CD8-positive, alpha-beta memory T cell (primary cell): ENCODE results near the gene ETFBKMT. TPM values are rescaled to one million over a fixed set of nuclear protein-coding genes. Genes with fewer than 3 reads are reported as not detected.
A peak's percentile ranks its signal among the peaks of the same experiment; 100 is the strongest.

Experiments used
- CTCF ChIA-PET: fragments of 350-600 bp; sonication (Branson Sonifier 250); formaldehyde crosslinking; loops from one replicate; lab custom pipeline; 2021; ENCODE audit warnings: antibody characterized with exemption; lab: Charles Lee
- POLR2A ChIA-PET: fragments of 350-600 bp; sonication (Branson Sonifier 250); formaldehyde crosslinking; loops from one replicate; lab custom pipeline; 2021; ENCODE audit warnings: antibody characterized with exemption; lab: Charles Lee
- DNase-seq, 5 donors: peaks; one replicate each; pipeline versions ENCODE4 v3.0.0 to v3.0.0-alpha.2; 2020 to 2022; ENCODE audit warnings: mixed read lengths in 1 of 5
- H3K27ac ChIP-seq: one replicate; pipeline ENCODE4 v1.7.0; 2013; ENCODE audit warnings: low read depth, mild to moderate bottlenecking, low read length, moderate library complexity
- H3K27me3 ChIP-seq: 2 replicates; pipeline ENCODE4 v1.7.0; 2013; ENCODE audit warnings: low read length, mild to moderate bottlenecking; ENCODE audit not compliant: insufficient read depth, poor library complexity, severe bottlenecking
- H3K36me3 ChIP-seq: 2 replicates; pipeline ENCODE4 v1.7.0; 2013; ENCODE audit warnings: mild to moderate bottlenecking, low read length, moderate library complexity; ENCODE audit not compliant: insufficient read depth
- H3K4me1 ChIP-seq: 2 replicates; pipeline ENCODE4 v1.7.0; 2013; ENCODE audit warnings: mild to moderate bottlenecking, low read length, moderate library complexity; ENCODE audit not compliant: insufficient read depth
- H3K4me3 ChIP-seq: 2 replicates; pipeline ENCODE4 v1.7.0; 2013; ENCODE audit warnings: mild to moderate bottlenecking, low read length
- H3K9me3 ChIP-seq: 2 replicates; pipeline ENCODE4 v1.7.0; 2013; ENCODE audit warnings: mild to moderate bottlenecking, low read length
- H3K27ac Mint-ChIP-seq, 8 donors: one replicate each; pipeline ENCODE4 v1.8.0; 2020 to 2021; ENCODE audit warnings: mixed read lengths in 8 of 8, mild to moderate bottlenecking in 6 of 8, inconsistent platforms in 3 of 8, moderate library complexity in 3 of 8
- H3K27me3 Mint-ChIP-seq, 2 donors: one replicate each; pipeline ENCODE4 v1.8.0; 2020 to 2021; ENCODE audit warnings: mixed read lengths in 2 of 2, mild to moderate bottlenecking in 1 of 2, moderate library complexity in 1 of 2
- H3K36me3 Mint-ChIP-seq, 3 donors: one replicate each; pipeline ENCODE4 v1.8.0; 2020 to 2021; ENCODE audit warnings: mixed read lengths in 3 of 3, inconsistent platforms in 1 of 3, mild to moderate bottlenecking in 1 of 3
- H3K4me1 Mint-ChIP-seq, 3 donors: one replicate each; pipeline ENCODE4 v1.8.0; 2020 to 2021; ENCODE audit warnings: mixed read lengths in 3 of 3, inconsistent platforms in 1 of 3, mild to moderate bottlenecking in 1 of 3
- H3K4me3 Mint-ChIP-seq, 7 donors: one replicate each; pipeline ENCODE4 v1.8.0; 2020 to 2021; ENCODE audit warnings: mixed read lengths in 7 of 7, mild to moderate bottlenecking in 6 of 7, moderate library complexity in 4 of 7, inconsistent platforms in 2 of 7
- H3K9me3 Mint-ChIP-seq, 5 donors: one replicate each; pipeline ENCODE4 v1.8.0; 2020 to 2022; ENCODE audit warnings: mixed read lengths in 5 of 5, mild to moderate bottlenecking in 3 of 5, moderate library complexity in 2 of 5, inconsistent platforms in 1 of 5
- polyA plus RNA-seq: library from polyadenylated mRNA; unstranded; fragments of 300-500 nt; fragmentation: Illumina TruSeq; gene quantifications from one replicate; pipeline ENCODE4 v1.2.3, GENCODE V29; 2021
- total RNA-seq, 2 experiments: library from RNA; stranded (reverse); gene quantifications; one replicate each; pipeline ENCODE4 v1.2.3, GENCODE V29; 2021

ETFBKMT gene
- total and polyA plus RNA-seq, 3 experiments from 2014 or later = 0.85 to 1.4 (median 1.1) TPM

DNA sequence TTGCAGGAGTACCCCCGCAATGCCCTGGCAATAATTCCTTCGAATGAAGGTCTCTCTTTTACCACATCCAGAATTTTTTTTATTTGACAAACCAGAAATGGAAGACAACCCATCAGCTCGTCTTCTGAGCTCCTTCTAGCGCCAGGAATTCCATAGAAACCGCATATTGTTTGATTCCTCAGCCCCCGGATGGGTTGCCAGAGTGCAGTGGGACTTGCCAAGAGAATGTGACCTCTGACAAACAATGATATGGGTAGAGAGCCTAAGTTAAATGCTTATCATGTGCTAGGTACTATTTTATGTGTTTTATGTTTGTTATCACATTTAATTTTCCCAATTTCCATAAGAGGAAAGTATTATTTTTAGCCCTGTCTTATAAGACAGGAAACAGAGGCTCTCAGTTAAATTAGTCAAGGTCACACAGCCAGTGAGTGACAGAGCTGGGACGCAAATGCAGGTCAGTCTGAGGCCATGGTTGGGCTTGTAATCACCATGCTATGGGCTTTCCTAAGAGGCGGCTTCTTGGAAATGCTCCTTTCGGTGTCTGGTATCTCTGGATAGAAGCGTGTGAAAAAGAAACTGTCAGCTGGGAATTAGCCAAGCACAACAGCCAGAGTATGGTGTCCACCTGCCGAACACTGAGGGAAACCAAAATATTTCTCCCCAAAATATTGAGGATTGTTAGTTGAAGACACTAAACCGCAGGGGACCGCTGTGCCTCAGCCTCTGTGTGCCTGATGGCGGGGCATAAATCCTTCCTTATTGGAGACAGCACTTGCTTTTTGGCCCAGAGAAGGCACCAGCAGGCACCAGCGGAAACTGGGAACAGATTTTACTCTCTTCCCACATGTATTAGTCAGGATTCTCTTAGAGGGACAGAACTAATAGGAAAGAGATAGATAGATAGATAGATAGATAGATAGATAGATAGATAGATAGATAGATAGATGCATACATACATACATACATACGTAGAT is 29.4 kb upstream of the ETFBKMT start:
- no peaks in the 10 kb centered on the region for H3K36me3 Mint-ChIP-seq
- H3K9me3 ChIP-seq = no peaks in the 10 kb centered on the region
- no peaks in the 10 kb centered on the region for H3K36me3 ChIP-seq
- no peaks in the 10 kb centered on the region for H3K9me3 Mint-ChIP-seq
- H3K27ac ChIP-seq = peak overlapping the region; percentile 51
- no peaks in the 10 kb centered on the region for H3K27me3 ChIP-seq
- ChIA-PET CTCF (no interaction called here), POLR2A (no interaction called here)
- no peak for DNase-seq
- H3K4me3 ChIP-seq = no peak overlapping the region
- no peaks in the 10 kb centered on the region for H3K4me1 ChIP-seq
- no peak overlapping the region for H3K27ac Mint-ChIP-seq
- no peaks in the 10 kb centered on the region for H3K4me1 Mint-ChIP-seq
- H3K27me3 Mint-ChIP-seq = peaks cover 7 to 20% of the 10 kb centered on the region in 2 donors
- no peak overlapping the region for H3K4me3 Mint-ChIP-seq

DNA sequence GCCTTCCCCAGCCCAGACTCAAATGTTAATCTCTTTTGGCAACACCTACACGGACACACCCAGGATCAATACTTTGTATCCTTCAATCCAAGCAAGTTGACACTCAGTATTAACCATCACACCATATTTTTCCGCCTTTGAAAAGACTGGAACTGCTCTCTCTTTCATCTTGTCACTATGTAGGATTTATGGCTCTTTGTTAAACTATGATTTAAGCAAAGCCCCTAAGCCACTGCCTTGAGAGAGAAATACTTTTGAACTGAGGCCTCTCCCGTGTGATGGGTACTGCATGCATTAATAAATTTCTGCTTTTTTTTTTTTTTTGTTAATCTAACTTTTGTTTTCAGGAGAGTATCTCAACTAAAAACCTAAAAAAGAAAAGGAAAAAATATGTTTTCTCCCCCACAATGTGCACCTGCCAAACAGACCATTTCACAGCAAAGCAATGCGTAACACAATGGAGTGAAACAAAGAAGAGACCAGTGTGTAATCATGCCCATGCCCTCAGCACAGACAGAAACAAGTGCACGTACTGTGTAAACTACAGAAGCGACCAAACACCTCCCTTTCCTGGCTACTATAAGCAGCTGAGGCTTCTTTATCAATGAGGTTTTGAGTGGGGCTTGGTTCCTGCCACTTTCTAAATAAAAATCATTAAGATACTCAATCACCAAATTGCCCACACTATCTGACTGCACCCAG is 28.3 kb upstream of the ETFBKMT start:
- no peak overlapping the region for H3K4me3 ChIP-seq
- no peaks in the 10 kb centered on the region for H3K27me3 ChIP-seq
- no peaks in the 10 kb centered on the region for H3K9me3 ChIP-seq
- H3K27ac Mint-ChIP-seq = no peak overlapping the region
- H3K36me3 ChIP-seq = no peaks in the 10 kb centered on the region
- H3K4me1 Mint-ChIP-seq = peaks cover 0 to 1% (median under 1%) of the 10 kb centered on the region in 3 donors
- H3K4me3 Mint-ChIP-seq = no peak overlapping the region
- H3K27me3 Mint-ChIP-seq = peaks cover 7 to 20% of the 10 kb centered on the region in 2 donors
- H3K36me3 Mint-ChIP-seq = no peaks in the 10 kb centered on the region
- H3K27ac ChIP-seq = no peak overlapping the region
- H3K4me1 ChIP-seq = no peaks in the 10 kb centered on the region
- H3K9me3 Mint-ChIP-seq = no peaks in the 10 kb centered on the region
- POLR2A ChIA-PET = no interaction called here
- DNase-seq = no peak
- CTCF ChIA-PET = no interaction called here

DNA sequence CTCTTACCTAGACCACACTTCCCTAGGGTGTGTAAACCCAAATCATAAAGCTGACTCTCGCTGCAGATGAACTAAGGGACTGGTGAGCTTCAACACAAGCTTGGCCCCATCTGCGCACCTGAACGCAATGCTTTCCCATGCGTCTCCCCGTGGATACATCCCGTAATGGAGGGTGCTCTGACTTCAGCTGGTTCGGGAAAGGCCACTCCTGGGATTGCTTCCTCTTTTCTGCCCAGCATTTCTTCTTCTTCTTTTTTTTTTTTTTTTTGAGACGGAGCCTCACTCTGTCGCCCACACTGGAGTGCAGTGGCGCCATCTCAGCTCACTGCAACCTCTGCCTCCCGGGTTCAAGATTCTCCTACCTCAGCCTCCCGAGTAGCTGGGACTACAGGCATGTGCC is 27.7 kb upstream of the ETFBKMT start:
- H3K36me3 ChIP-seq = no peaks in the 10 kb centered on the region

DNA sequence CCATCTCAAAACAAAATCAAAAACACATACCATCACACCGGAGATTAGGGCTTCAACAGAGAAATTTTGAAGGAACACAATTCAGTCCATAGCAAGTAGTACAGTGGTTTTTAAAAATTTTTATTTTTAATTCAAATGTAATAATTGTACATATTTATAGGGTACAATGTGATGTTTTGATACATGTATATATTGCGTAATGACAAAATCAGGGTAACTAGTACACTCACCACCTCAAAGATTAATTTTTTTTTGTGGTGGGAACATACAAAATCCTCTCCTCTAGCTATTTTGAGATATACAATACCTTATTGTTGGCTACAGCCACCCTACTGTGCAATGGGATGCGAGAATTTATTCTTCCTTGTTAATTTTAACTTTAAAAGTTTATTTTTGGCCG is 26.0 kb upstream of the ETFBKMT start:
- DNase-seq = no peak
- no peaks in the 10 kb centered on the region for H3K9me3 Mint-ChIP-seq
- H3K27me3 Mint-ChIP-seq = peaks cover 7 to 11% of the 10 kb centered on the region in 2 donors
- no peak overlapping the region for H3K27ac ChIP-seq
- no peak overlapping the region for H3K4me3 Mint-ChIP-seq
- ChIA-PET POLR2A (no interaction called here), CTCF (interaction anchor here (1.0 to 1.7 kb wide), 2 partner anchors 19 to 231 kb away, joined by 4 to 8 read pairs; no protein-coding TSS in a partner anchor)
- H3K36me3 Mint-ChIP-seq = no peaks in the 10 kb centered on the region
- H3K4me1 ChIP-seq = no peaks in the 10 kb centered on the region
- no peaks in the 10 kb centered on the region for H3K36me3 ChIP-seq
- peaks cover 4 to 8% (median 7%) of the 10 kb centered on the region in 3 donors for H3K4me1 Mint-ChIP-seq
- H3K4me3 ChIP-seq = no peak overlapping the region
- no peaks in the 10 kb centered on the region for H3K27me3 ChIP-seq
- no peaks in the 10 kb centered on the region for H3K9me3 ChIP-seq
- peak overlapping the region in 1 of 8 donors; percentile 43 for H3K27ac Mint-ChIP-seq

More for the DNA sequence above, 27.7 kb upstream of the ETFBKMT start:
- no peaks in the 10 kb centered on the region for H3K4me1 ChIP-seq
- H3K4me3 ChIP-seq = no peak overlapping the region
- Mint-ChIP-seq H3K27me3 (peaks cover 7 to 15% of the 10 kb centered on the region in 2 donors), H3K36me3 (no peaks in the 10 kb centered on the region), H3K4me1 (peaks cover 3 to 8% (median 7%) of the 10 kb centered on the region in 3 donors), H3K4me3 (no peak overlapping the region), H3K27ac (no peak overlapping the region), H3K9me3 (no peaks in the 10 kb centered on the region)
- H3K27me3 ChIP-seq = no peaks in the 10 kb centered on the region
- DNase-seq = no peak
- ChIA-PET CTCF (interaction anchor here (1.7 kb wide), 1 partner anchor 21 kb away, joined by 8 read pairs; no protein-coding TSS in a partner anchor), POLR2A (no interaction called here)
- no peaks in the 10 kb centered on the region for H3K9me3 ChIP-seq
- no peak overlapping the region for H3K27ac ChIP-seq

DNA sequence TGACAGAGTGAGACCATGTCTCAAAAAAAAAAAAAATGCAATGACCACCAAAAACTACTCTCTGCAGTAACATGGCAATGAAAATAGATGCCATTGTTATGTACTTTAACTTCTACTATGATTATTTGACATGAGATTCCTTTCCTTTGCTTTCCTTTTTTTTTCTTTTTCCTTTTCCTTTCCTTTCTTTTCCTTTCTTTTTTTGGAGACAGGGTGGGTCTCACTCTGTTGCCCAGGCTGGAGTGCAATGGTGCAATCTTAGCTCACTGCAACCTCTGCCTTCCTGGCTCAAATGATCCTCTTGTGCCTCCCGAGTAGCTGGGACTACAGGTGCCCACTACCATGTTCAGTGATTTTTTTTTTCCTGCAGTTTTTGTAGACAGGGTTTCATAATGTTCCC is 24.9 kb upstream of the ETFBKMT start:
- no peak overlapping the region for H3K4me3 ChIP-seq
- no peak overlapping the region for H3K4me3 Mint-ChIP-seq
- no peaks in the 10 kb centered on the region for H3K9me3 Mint-ChIP-seq
- no peaks in the 10 kb centered on the region for H3K4me1 ChIP-seq
- DNase-seq = no peak
- H3K27ac Mint-ChIP-seq = peak overlapping the region in 1 of 8 donors; percentile 40
- peaks cover 4 to 8% (median 7%) of the 10 kb centered on the region in 3 donors for H3K4me1 Mint-ChIP-seq
- no peaks in the 10 kb centered on the region for H3K36me3 ChIP-seq
- peaks cover 6 to 7% of the 10 kb centered on the region in 2 donors for H3K27me3 Mint-ChIP-seq
- H3K27me3 ChIP-seq = no peaks in the 10 kb centered on the region
- no peak overlapping the region for H3K27ac ChIP-seq
- POLR2A ChIA-PET = no interaction called here
- CTCF ChIA-PET = interaction anchor here (2.3 kb wide), 1 partner anchor 232 kb away, joined by 13 read pairs; no protein-coding TSS in a partner anchor
- no peaks in the 10 kb centered on the region for H3K9me3 ChIP-seq
- no peaks in the 10 kb centered on the region for H3K36me3 Mint-ChIP-seq

DNA sequence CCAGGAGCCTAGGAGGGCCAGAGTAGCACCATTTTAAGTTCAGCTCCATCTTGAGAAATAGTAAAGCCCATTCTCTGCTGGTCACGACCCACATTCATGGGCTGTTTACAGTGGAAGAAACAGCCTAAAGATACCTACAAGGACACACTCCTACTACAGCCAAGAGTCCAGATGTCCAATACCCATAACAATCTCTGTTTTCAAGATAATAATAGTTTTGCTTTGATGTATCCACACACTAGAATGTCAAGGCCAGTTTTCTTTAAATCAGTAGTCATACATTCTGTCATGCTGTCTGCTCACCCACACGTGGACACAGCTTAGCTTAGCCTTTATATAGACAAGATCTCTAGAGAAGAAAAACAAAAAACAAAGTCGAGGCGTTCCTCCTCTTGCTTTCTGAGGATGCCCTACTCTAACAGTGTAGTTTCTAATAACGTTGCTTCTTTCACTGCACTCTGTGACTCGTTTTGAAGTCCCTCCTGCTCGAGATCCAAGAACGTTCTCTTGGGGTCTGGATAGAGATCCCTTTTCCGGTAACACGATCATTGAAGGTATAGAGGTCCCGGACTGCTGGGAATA is 17.9 kb upstream of the ETFBKMT start:
- POLR2A ChIA-PET = no interaction called here
- no peak for DNase-seq
- Histone ChIP-seq H3K4me1 (no peaks in the 10 kb centered on the region), H3K9me3 (no peaks in the 10 kb centered on the region), H3K36me3 (no peaks in the 10 kb centered on the region), H3K27ac (no peak overlapping the region), H3K4me3 (no peak overlapping the region), H3K27me3 (no peaks in the 10 kb centered on the region)
- H3K9me3 Mint-ChIP-seq = no peaks in the 10 kb centered on the region
- CTCF ChIA-PET = no interaction called here
- no peaks in the 10 kb centered on the region for H3K27me3 Mint-ChIP-seq
- no peak overlapping the region for H3K27ac Mint-ChIP-seq
- H3K36me3 Mint-ChIP-seq = no peaks in the 10 kb centered on the region
- H3K4me3 Mint-ChIP-seq = no peak overlapping the region
- H3K4me1 Mint-ChIP-seq = peaks cover 2 to 3% (median 2%) of the 10 kb centered on the region in 3 donors

DNA sequence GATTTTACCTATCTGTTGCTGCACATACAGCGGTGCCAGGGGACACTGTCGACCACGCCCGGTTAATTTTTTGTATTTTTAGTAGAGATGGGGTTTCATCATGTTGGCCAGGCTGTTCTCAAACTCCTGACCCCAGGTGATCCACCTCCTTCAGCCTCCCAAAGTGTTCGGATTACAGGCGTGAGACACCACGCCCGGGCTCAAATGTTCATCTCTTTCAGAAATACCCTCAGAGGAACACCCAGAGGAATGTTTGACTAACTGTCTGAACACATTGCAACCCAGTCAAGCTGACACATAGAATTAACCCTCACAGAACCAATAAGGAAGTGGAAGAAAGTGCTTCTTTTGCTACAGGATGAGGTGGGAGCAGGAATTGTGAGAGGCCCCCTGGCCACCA is 15.0 kb upstream of the ETFBKMT start:
- no peak for DNase-seq
- Mint-ChIP-seq H3K4me1 (no peaks in the 10 kb centered on the region), H3K9me3 (no peaks in the 10 kb centered on the region), H3K27ac (peak overlapping the region in 1 of 8 donors; percentile 14), H3K4me3 (no peak overlapping the region), H3K27me3 (peaks cover 0 to 4% of the 10 kb centered on the region in 2 donors), H3K36me3 (no peaks in the 10 kb centered on the region)
- Histone ChIP-seq H3K27me3 (no peaks in the 10 kb centered on the region), H3K4me3 (no peak overlapping the region), H3K9me3 (no peaks in the 10 kb centered on the region), H3K27ac (no peak overlapping the region), H3K4me1 (no peaks in the 10 kb centered on the region), H3K36me3 (no peaks in the 10 kb centered on the region)
- POLR2A ChIA-PET = interaction anchor here (0.7 kb wide), 1 partner anchor 690 kb away, joined by 3 read pairs; no protein-coding TSS in a partner anchor
- CTCF ChIA-PET = interaction anchor here (1.5 kb wide), 1 partner anchor 9 kb away, joined by 6 read pairs; no protein-coding TSS in a partner anchor
